ENCODE measurements around the gene PRKCH. TPM values are rescaled to one million over a fixed set of nuclear protein-coding genes. Genes with fewer than 3 reads are reported as not detected.

The PRKCH gene
- total RNA-seq, 1 donor from 2014 or later = 9.0 TPM

DNA sequence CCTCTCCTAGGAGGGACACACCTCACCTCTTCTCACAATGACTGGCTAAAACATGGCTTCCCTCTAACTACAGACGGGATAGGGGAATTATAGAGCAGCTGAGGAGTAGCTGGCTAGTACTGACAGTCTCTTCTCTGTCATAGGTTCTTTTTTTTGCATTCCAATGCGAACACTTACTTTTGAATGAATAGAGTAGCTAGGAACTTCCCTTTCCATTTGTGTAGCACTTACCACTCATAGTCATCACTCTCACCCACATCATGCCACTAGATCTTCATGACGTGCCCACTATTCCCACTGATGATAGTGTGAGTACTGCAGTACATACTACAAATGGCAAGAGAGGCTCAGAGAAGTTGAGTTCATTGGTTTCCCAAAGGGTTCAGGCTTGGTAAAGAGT, 230.0 kb downstream of the PRKCH start:
- Mint-ChIP-seq H3K9me3 (no peaks in the 10 kb centered on the region), H3K36me3 (no peaks in the 10 kb centered on the region), H3K4me3 (no peak overlapping the region), H3K27ac (no peak overlapping the region), H3K4me1 (peaks cover 15% of the 10 kb centered on the region), H3K27me3 (ENCODE audit: low read depth) (no peaks in the 10 kb centered on the region)
- TF ChIP-seq, protein P1, sequence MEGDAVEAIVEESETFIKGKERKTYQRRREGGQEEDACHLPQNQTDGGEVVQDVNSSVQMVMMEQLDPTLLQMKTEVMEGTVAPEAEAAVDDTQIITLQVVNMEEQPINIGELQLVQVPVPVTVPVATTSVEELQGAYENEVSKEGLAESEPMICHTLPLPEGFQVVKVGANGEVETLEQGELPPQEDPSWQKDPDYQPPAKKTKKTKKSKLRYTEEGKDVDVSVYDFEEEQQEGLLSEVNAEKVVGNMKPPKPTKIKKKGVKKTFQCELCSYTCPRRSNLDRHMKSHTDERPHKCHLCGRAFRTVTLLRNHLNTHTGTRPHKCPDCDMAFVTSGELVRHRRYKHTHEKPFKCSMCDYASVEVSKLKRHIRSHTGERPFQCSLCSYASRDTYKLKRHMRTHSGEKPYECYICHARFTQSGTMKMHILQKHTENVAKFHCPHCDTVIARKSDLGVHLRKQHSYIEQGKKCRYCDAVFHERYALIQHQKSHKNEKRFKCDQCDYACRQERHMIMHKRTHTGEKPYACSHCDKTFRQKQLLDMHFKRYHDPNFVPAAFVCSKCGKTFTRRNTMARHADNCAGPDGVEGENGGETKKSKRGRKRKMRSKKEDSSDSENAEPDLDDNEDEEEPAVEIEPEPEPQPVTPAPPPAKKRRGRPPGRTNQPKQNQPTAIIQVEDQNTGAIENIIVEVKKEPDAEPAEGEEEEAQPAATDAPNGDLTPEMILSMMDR (IDR thresholded peaks at IDR 0.05; ENCODE audit: unreplicated experiment) = no peak
- DNase-seq (ENCODE audit: low spot score in 2 of 2, unreplicated experiment in 2 of 2) = no peak

- Mint-ChIP-seq H3K27ac (no peak overlapping the region), H3K4me3 (no peak overlapping the region), H3K4me1 (peaks cover 9% of the 10 kb centered on the region), H3K36me3 (no peaks in the 10 kb centered on the region), H3K9me3 (no peaks in the 10 kb centered on the region), H3K27me3 (ENCODE audit: low read depth) (no peaks in the 10 kb centered on the region)
- TF ChIP-seq, protein P1 (IDR thresholded peaks at IDR 0.05; ENCODE audit: unreplicated experiment) = no peak
- DNase-seq (ENCODE audit: low spot score in 2 of 2, unreplicated experiment in 2 of 2) = no peak
Measured at GRCh38 chr14:61552241-61552640, 230.9 kb downstream of the PRKCH start.

DNA sequence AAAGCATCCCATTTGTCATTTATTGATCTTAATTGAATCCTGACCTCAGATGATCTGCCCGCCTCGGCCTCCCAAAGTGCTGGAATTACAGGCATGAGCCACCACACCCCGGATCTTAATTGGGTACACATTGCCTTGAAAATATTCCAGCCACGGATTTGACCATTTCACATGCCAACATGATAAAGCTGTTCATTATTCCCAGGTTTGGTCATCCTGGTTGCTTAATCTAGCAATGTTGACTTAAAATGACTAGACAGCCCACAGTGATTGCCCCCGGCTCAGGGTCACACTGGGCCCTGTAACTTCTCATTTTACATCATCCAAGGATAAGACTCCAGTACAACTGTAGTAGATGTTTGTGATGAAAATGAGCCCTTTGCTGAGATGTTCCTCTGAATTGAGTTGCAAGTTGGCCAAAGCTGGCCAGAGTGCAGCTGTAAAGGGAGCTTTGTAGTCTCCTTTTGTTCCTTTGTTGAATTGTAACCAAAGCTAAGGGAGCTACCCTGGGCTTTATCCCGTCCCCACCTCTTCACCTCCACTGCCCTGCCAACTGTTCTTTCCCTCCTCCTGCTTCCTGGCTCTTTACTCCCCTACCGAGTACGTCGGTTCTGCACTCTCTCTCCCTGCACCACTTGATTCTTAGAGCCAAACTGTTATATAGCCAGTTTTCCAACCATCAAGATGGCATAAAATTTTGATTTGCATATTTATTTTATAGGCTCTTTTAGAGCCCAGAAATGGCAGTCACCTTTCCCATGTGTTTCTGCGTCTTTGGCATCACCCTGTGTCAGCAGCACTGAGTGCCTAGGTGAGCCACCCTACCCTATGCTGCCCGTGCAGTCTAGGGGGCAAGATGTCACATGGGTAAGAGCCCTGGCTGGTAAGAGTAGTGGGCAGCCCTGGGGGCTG, 232.6 kb downstream of the PRKCH start:
- Mint-ChIP-seq H3K4me1 (no peaks in the 10 kb centered on the region), H3K27ac (no peak overlapping the region), H3K4me3 (no peak overlapping the region), H3K36me3 (no peaks in the 10 kb centered on the region), H3K27me3 (ENCODE audit: low read depth) (no peaks in the 10 kb centered on the region), H3K9me3 (no peaks in the 10 kb centered on the region)
- TF ChIP-seq, protein P1 (IDR thresholded peaks at IDR 0.05; ENCODE audit: unreplicated experiment) = no peak
- DNase-seq (ENCODE audit: low spot score in 2 of 2, unreplicated experiment in 2 of 2) = no peak

GRCh38 chr14:61555056-61555838, 233.9 kb downstream of the PRKCH start:
- no peak for DNase-seq (ENCODE audit: low spot score in 2 of 2, unreplicated experiment in 2 of 2)
- H3K27ac Mint-ChIP-seq = no peak overlapping the region

GRCh38 chr14:61556455-61556854, 235.1 kb downstream of the PRKCH start:
- TF ChIP-seq, protein P1 (IDR thresholded peaks at IDR 0.05; ENCODE audit: unreplicated experiment) = no peak
- DNase-seq (ENCODE audit: low spot score in 2 of 2, unreplicated experiment in 2 of 2) = no peak
- H3K4me1 Mint-ChIP-seq = peaks cover 17% of the 10 kb centered on the region
- no peaks in the 10 kb centered on the region for H3K36me3 Mint-ChIP-seq
- no peaks in the 10 kb centered on the region for H3K27me3 Mint-ChIP-seq (ENCODE audit: low read depth)
- H3K27ac Mint-ChIP-seq = no peak overlapping the region
- no peak overlapping the region for H3K4me3 Mint-ChIP-seq
- H3K9me3 Mint-ChIP-seq = no peaks in the 10 kb centered on the region

More at GRCh38 chr14:61555056-61555838, 233.9 kb downstream of the PRKCH start:
- Mint-ChIP-seq H3K36me3 (no peaks in the 10 kb centered on the region), H3K9me3 (no peaks in the 10 kb centered on the region), H3K27me3 (ENCODE audit: low read depth) (no peaks in the 10 kb centered on the region), H3K4me3 (no peak overlapping the region), H3K4me1 (peaks cover 5% of the 10 kb centered on the region)
- TF ChIP-seq, protein P1 (IDR thresholded peaks at IDR 0.05; ENCODE audit: unreplicated experiment) = no peak
